ENCODE measurements around the gene ANKRD18A. TPM values are rescaled to one million over a fixed set of nuclear protein-coding genes. Genes with fewer than 3 reads are reported as not detected.

Gene ANKRD18A
- total and polyA plus RNA-seq, 2 donors (not counting 1 experiment from before 2014, with no cell fraction given), result not detected

DNA sequence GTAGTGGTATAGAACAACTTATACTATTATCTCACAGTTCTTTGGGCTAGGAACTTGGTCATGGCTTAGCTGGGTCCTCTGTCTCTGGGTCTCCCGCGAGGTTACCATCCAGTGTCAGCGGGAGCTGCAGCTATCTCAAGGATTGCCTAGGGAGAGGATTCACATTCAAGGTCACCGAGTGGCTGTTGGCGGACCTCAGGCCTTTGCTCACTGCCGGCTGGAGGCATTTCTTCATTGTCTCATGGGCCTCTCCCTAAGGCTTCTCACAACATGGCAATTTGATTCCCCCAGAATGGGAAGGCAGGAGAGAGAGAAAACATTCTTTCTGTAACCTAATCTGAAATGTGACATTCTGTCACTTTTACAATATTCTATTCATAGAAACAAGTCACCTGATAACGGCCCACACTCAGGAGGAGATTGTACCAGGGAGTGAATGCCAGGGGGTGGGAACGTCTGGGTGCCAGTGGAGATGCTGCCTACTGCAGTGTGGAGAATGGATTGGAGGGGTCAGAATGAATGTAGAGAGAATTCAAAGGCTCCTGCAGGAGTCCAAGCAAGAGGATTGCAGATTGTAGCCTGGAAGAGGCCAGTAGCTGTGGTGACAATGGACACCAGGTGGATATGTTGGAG lies 29.5 kb upstream of the ANKRD18A start:
- no peaks in the 10 kb centered on the region for H3K9me3 Mint-ChIP-seq (ENCODE audit: insufficient read depth)
- Histone ChIP-seq H3K4me3 (ENCODE audit: control extremely low read depth in 1 of 5, extremely low read depth in 1 of 5, insufficient read depth in 1 of 5, low read depth in 2 of 5, low read length in 4 of 5) (no peak overlapping the region), H3K79me2 (ENCODE audit: control insufficient read depth, insufficient read depth, low read length) (no peaks in the 10 kb centered on the region), H3K9ac (ENCODE audit: low read length) (no peak overlapping the region), H3K4me2 (replicated peaks; ENCODE audit: low read depth, low read length, poor library complexity, severe bottlenecking) (no peak overlapping the region), H3K36me3 (replicated peaks in 1 of 2; ENCODE audit: control extremely low read depth in 1 of 2, control insufficient read depth in 1 of 2, extremely low read depth in 1 of 2, insufficient read depth in 2 of 2, low read length in 1 of 2) (no peaks in the 10 kb centered on the region), H4K20me1 (ENCODE audit: control insufficient read depth, insufficient read depth, low read length, poor library complexity, severe bottlenecking) (no peaks in the 10 kb centered on the region), H2AFZ (ENCODE audit: insufficient read depth, low read depth, low read length, poor library complexity, severe bottlenecking) (no peak overlapping the region), H3K9me3 (ENCODE audit: control extremely low read depth in 1 of 3, control insufficient read depth in 2 of 3, insufficient read depth in 1 of 3, low read length in 2 of 3) (peaks cover 0 to 2% (median 0%) of the 10 kb centered on the region in 3 donors), H3K4me1 (ENCODE audit: control insufficient read depth in 2 of 2, insufficient read depth in 2 of 2, low read length in 2 of 2) (no peaks in the 10 kb centered on the region), H3K27me3 (replicated peaks in 1 of 4; ENCODE audit: control extremely low read depth in 1 of 4, control insufficient read depth in 3 of 4, insufficient read depth in 4 of 4, low read length in 3 of 4) (no peaks in the 10 kb centered on the region), H3K27ac (ENCODE audit: low read length in 2 of 2) (no peak overlapping the region)
- 99% methylated on average over 5 of the region's 8 CpGs for WGBS (ENCODE audit: insufficient coverage)
- H3K4me3 Mint-ChIP-seq, result no peak overlapping the region
- peaks cover 7% of the 10 kb centered on the region for H3K4me1 Mint-ChIP-seq
- CTCF ChIA-PET, result no interaction called here
- peaks cover 16% of the 10 kb centered on the region for H3K27me3 Mint-ChIP-seq
- DNase-seq (no peak), ATAC-seq (ENCODE audit: low read depth) (no peak)
- intact Hi-C loops (cut with micrococcal nuclease), result no loop called here
- H3K27ac Mint-ChIP-seq, result no peak overlapping the region
- POLR2A ChIA-PET, result no interaction called here
- TF ChIP-seq, protein P1, sequence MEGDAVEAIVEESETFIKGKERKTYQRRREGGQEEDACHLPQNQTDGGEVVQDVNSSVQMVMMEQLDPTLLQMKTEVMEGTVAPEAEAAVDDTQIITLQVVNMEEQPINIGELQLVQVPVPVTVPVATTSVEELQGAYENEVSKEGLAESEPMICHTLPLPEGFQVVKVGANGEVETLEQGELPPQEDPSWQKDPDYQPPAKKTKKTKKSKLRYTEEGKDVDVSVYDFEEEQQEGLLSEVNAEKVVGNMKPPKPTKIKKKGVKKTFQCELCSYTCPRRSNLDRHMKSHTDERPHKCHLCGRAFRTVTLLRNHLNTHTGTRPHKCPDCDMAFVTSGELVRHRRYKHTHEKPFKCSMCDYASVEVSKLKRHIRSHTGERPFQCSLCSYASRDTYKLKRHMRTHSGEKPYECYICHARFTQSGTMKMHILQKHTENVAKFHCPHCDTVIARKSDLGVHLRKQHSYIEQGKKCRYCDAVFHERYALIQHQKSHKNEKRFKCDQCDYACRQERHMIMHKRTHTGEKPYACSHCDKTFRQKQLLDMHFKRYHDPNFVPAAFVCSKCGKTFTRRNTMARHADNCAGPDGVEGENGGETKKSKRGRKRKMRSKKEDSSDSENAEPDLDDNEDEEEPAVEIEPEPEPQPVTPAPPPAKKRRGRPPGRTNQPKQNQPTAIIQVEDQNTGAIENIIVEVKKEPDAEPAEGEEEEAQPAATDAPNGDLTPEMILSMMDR (IDR thresholded peaks at IDR 0.05), result no peak
- TF ChIP-seq EZH2 (IDR thresholded peaks at IDR 0.05; ENCODE audit: borderline replicate concordance, insufficient read depth, low read depth, low read length, poor library complexity, severe bottlenecking), result no peak

DNA sequence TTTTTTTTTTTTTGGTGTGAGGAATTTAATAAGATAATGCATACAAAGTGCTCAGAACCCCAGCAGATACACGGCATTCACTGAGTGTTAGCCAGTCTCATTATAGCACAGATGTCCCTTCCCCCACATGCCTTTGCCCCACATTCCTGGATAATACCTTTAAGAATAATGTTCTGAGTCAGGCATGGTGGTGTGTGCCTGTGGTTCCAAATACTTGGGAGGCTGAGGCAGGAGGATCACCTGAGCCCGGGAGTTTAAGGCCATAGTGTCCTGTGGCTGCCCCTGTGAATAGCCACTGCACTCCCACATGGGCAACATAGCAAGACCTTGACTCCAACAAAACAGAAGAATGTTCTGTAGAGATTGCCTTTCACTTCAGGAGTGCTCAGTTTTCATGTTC lies 24.2 kb upstream of the ANKRD18A start:
- H3K27me3 ChIP-seq (replicated peaks in 1 of 4; ENCODE audit: control extremely low read depth in 1 of 4, control insufficient read depth in 3 of 4, insufficient read depth in 4 of 4, low read length in 3 of 4), result peaks cover 0 to 2% (median 0%) of the 10 kb centered on the region in 4 experiments
- H2AFZ ChIP-seq (ENCODE audit: insufficient read depth, low read depth, low read length, poor library complexity, severe bottlenecking), result no peak overlapping the region
- H3K36me3 ChIP-seq (replicated peaks in 1 of 2; ENCODE audit: control extremely low read depth in 1 of 2, control insufficient read depth in 1 of 2, extremely low read depth in 1 of 2, insufficient read depth in 2 of 2, low read length in 1 of 2), result no peaks in the 10 kb centered on the region
- no peak overlapping the region for H3K9ac ChIP-seq (ENCODE audit: low read length)
- H3K27ac Mint-ChIP-seq, result no peak overlapping the region
- ATAC-seq (ENCODE audit: low read depth) (no peak), DNase-seq (no peak)
- H3K27me3 Mint-ChIP-seq, result peaks cover 12% of the 10 kb centered on the region
- WGBS (ENCODE audit: insufficient coverage), result no CpG with 5 or more reads among the region's 2 CpGs
- no peak overlapping the region for H3K4me3 ChIP-seq (ENCODE audit: control extremely low read depth in 1 of 5, extremely low read depth in 1 of 5, insufficient read depth in 1 of 5, low read depth in 2 of 5, low read length in 4 of 5)
- peaks cover 0 to under 1% (median 0%) of the 10 kb centered on the region in 3 donors for H3K9me3 ChIP-seq (ENCODE audit: control extremely low read depth in 1 of 3, control insufficient read depth in 2 of 3, insufficient read depth in 1 of 3, low read length in 2 of 3)
- H3K4me1 ChIP-seq (ENCODE audit: control insufficient read depth in 2 of 2, insufficient read depth in 2 of 2, low read length in 2 of 2), result no peaks in the 10 kb centered on the region
- POLR2A ChIA-PET, result no interaction called here
- H4K20me1 ChIP-seq (ENCODE audit: control insufficient read depth, insufficient read depth, low read length, poor library complexity, severe bottlenecking), result no peaks in the 10 kb centered on the region
- CTCF ChIA-PET, result no interaction called here
- intact Hi-C loops (cut with micrococcal nuclease), result no loop called here
- no peak overlapping the region for H3K4me3 Mint-ChIP-seq
- no peak overlapping the region for H3K4me2 ChIP-seq (replicated peaks; ENCODE audit: low read depth, low read length, poor library complexity, severe bottlenecking)
- H3K4me1 Mint-ChIP-seq, result no peaks in the 10 kb centered on the region
- no peaks in the 10 kb centered on the region for H3K79me2 ChIP-seq (ENCODE audit: control insufficient read depth, insufficient read depth, low read length)
- H3K9me3 Mint-ChIP-seq (ENCODE audit: insufficient read depth), result no peaks in the 10 kb centered on the region
- TF ChIP-seq EZH2 (IDR thresholded peaks at IDR 0.05; ENCODE audit: borderline replicate concordance, insufficient read depth, low read depth, low read length, poor library complexity, severe bottlenecking), result no peak
- TF ChIP-seq, protein P1 (IDR thresholded peaks at IDR 0.05), result no peak
- no peak overlapping the region for H3K27ac ChIP-seq (ENCODE audit: low read length in 2 of 2)
